GM12878 (cell line): ENCODE data around the gene ZDHHC19. TPM values are rescaled to one million over a fixed set of nuclear protein-coding genes. Genes with fewer than 3 reads are reported as not detected.

Experiments
- ASH2L ChIP-seq: fragments of 300-600, 200-600 bp; sonication (generic); IDR thresholded peaks from 2 replicates; pipeline ENCODE4 v1.6.1; 2017; ENCODE audit warnings: low read depth, mild to moderate bottlenecking, borderline replicate concordance
- ATF3 ChIP-seq: IDR thresholded peaks from 2 replicates; pipeline ENCODE4 v1.6.1; 2011; ENCODE audit warnings: low read depth, mild to moderate bottlenecking, low read length, moderate library complexity, borderline replicate concordance; ENCODE audit errors: extremely low read depth
- EED ChIP-seq: sonication (generic); IDR thresholded peaks from 2 replicates; pipeline ENCODE4 v1.6.1; 2016; ENCODE audit warnings: antibody characterized with exemption, low read depth
- EGR1 ChIP-seq, 2 experiments: IDR thresholded peaks; 1 replicate in 1 of 2; 2 replicates in 1 of 2; pipeline ENCODE4 v1.6.1; 2011 to 2012; ENCODE audit warnings: low read depth in 2 of 2, low read length in 2 of 2, borderline replicate concordance in 1 of 2, mild to moderate bottlenecking in 1 of 2, moderate library complexity in 1 of 2
- ESRRA ChIP-seq: IDR thresholded peaks from 2 replicates; pipeline ENCODE4 v1.6.1; 2012; ENCODE audit warnings: mild to moderate bottlenecking, low read length, improper control_type of control experiment
- GATAD2B ChIP-seq: fragments of 450-650 bp; conservative IDR thresholded peaks from 2 replicates; pipeline ENCODE4 v1.6.1; 2017; ENCODE audit warnings: low read depth, mild to moderate bottlenecking, moderate library complexity
- HCFC1 ChIP-seq: fragments of 150-350 bp; IDR thresholded peaks from 2 replicates; pipeline ENCODE4 v1.6.1; 2014; ENCODE audit warnings: low read length
- JUND ChIP-seq: IDR thresholded peaks from 2 replicates; pipeline ENCODE4 v1.6.1; 2012; ENCODE audit warnings: low read depth, mild to moderate bottlenecking, low read length, improper control_type of control experiment, moderate library complexity
- KLF5 ChIP-seq: fragments of 450-650 bp; IDR thresholded peaks from 2 replicates; pipeline ENCODE4 v1.6.1; 2014; ENCODE audit warnings: mild to moderate bottlenecking; ENCODE audit not compliant: partially characterized antibody
- NFIC ChIP-seq: IDR thresholded peaks from 2 replicates; pipeline ENCODE4 v1.6.1; 2012; ENCODE audit warnings: low read depth, mild to moderate bottlenecking, inconsistent platforms, low read length, moderate library complexity
- NFYA ChIP-seq: IDR thresholded peaks from 2 replicates; pipeline ENCODE4 v1.6.1; 2011; ENCODE audit warnings: low read depth, mild to moderate bottlenecking, low read length, improper control_type of control experiment, borderline replicate concordance
- RB1 ChIP-seq: fragments of 450-650 bp; formaldehyde crosslinking; IDR thresholded peaks from 2 replicates; pipeline ENCODE4 v1.6.1; 2017; ENCODE audit warnings: mild to moderate bottlenecking, borderline replicate concordance
- RCOR1 ChIP-seq: conservative IDR thresholded peaks from 2 replicates; pipeline ENCODE4 v1.6.1; 2012; ENCODE audit warnings: low read depth, low read length, improper control_type of control experiment
- SIX5 ChIP-seq: IDR thresholded peaks from 2 replicates; pipeline ENCODE4 v1.6.1; 2011; ENCODE audit warnings: mild to moderate bottlenecking, low read depth, low read length, moderate library complexity; ENCODE audit not compliant: severe bottlenecking
- SRF ChIP-seq, 2 experiments: IDR thresholded peaks; 2 replicates each; pipeline ENCODE4 v1.6.1; 2011; ENCODE audit warnings: low read depth in 2 of 2, low read length in 2 of 2, mild to moderate bottlenecking in 1 of 2, moderate library complexity in 1 of 2
- TARDBP ChIP-seq: IDR thresholded peaks from 2 replicates; pipeline ENCODE4 v1.6.1; 2016; ENCODE audit warnings: borderline replicate concordance
- USF1 ChIP-seq: IDR thresholded peaks from 2 replicates; pipeline ENCODE4 v1.6.1; 2011; ENCODE audit warnings: borderline replicate concordance, low read depth, mild to moderate bottlenecking, moderate library complexity, mixed read lengths, low read length; ENCODE audit not compliant: insufficient read depth; ENCODE audit errors: extremely low read length
- YBX1 ChIP-seq: fragments of 450-650 bp; IDR thresholded peaks from 2 replicates; pipeline ENCODE4 v1.6.1; 2016; ENCODE audit warnings: antibody characterized with exemption
- ZBED1 ChIP-seq: IDR thresholded peaks from 2 replicates; pipeline ENCODE4 v1.6.1; 2016; ENCODE audit warnings: borderline replicate concordance
- ZBTB40 ChIP-seq: fragments of 450-650 bp; IDR thresholded peaks from 2 replicates; pipeline ENCODE4 v1.6.1; 2016; ENCODE audit warnings: mild to moderate bottlenecking, moderate library complexity, borderline replicate concordance
- ZNF207 ChIP-seq: fragments of 450-650 bp; IDR thresholded peaks from 2 replicates; pipeline ENCODE4 v1.6.1; 2014; ENCODE audit warnings: antibody characterized with exemption, mild to moderate bottlenecking, borderline replicate concordance
- ZSCAN29 ChIP-seq: fragments of 450-650 bp; IDR thresholded peaks from 2 replicates; pipeline ENCODE4 v1.6.1; 2017; ENCODE audit warnings: mild to moderate bottlenecking, moderate library complexity
- polyA plus RNA-seq, 11 experiments: library from polyadenylated mRNA; depleted of rRNA in 4 of 11; unstranded in 6 of 11; stranded (reverse) in 5 of 11; fragments of >200 nt; fragmentation: Nextera tagmentation in 4 of 11; fragmentation: Illumina TruSeq in 1 of 11; extraction: Ambion mirVana in 4 of 11; extraction: Trizol in 1 of 11; gene quantifications; 1 replicate in 1 of 11; 2 replicates in 10 of 11; pipeline versions ENCODE4 v1.2.1 to v1.2.3, GENCODE V29; 2011 to 2016; ENCODE audit warnings: inconsistent platforms in 2 of 11, missing spikeins in 2 of 11, low read depth in 1 of 11
- total RNA-seq, 4 experiments: library from RNA; depleted of rRNA in 3 of 4; stranded (reverse); fragments of >200 nt in 3 of 4; fragmentation: Illumina TruSeq in 1 of 4; extraction: Trizol in 1 of 4; gene quantifications; 2 replicates each; pipeline versions ENCODE4 v1.2.1 to v1.2.3, GENCODE V29; 2013 to 2021

ZDHHC19 gene
- total and polyA plus RNA-seq, 10 of the 15 experiments (the other 5 are each of a cell fraction or from before 2014, with no cell fraction given) = 0.26 TPM; not detected in 9

GRCh38 chr3:196179380-196180308, 31.6 kb downstream of the ZDHHC19 start (continued):
- TF ChIP-seq EED (peak; percentile 91), ZBED1 (peak; percentile 96), ESRRA (peak; percentile 38; the same call in 1 of the 2 replicates), GATAD2B (peak; percentile 91), TARDBP (peak; percentile 25; the same call in 1 of the 2 replicates), SIX5 (peak; percentile 15), YBX1 (no peak), RCOR1 (no peak), ZNF207 (peak; percentile 57; the same call in 1 of the 2 replicates), ZBTB40 (peak; percentile 55; the same call in 1 of the 2 replicates), HCFC1 (peak; percentile 31; the same call in 1 of the 2 replicates), KLF5 (peak; percentile 85), ATF3 (no peak), RB1 (peak; percentile 56; the same call in 1 of the 2 replicates), NFYA (no peak), USF1 (peak; percentile 64), ZSCAN29 (no peak), EGR1 (IDR thresholded peaks at IDR 0.05; ENCODE audit: borderline replicate concordance in 1 of 2, low read depth in 2 of 2, low read length in 2 of 2) (peak in 1 of 2 experiments; percentile 86; a peak in 1 of 3 replicates), JUND (0 out of 2 replicates have a peak, but pooled peaks have one; percentile 58), ASH2L (no peak), NFIC (peak; percentile 96), SRF (IDR thresholded peaks at IDR 0.05; ENCODE audit: low read depth in 2 of 2, low read length in 2 of 2) (0 out of 4 replicates have a peak, but pooled peaks of 1 of the 2 experiments have one; percentile 7)
